B cell (primary cell): ENCODE measurements around the gene ALKBH3.

Experiments
- EZH2 ChIP-seq: IDR thresholded peaks from 2 replicates; pipeline ENCODE4 v1.6.1; 2012; ENCODE audit warnings: borderline replicate concordance, low read depth, mild to moderate bottlenecking, moderate library complexity, low read length; ENCODE audit not compliant: insufficient read depth, poor library complexity, severe bottlenecking
- TF ChIP-seq, protein P1 (sequence below): fragments of 200-600 bp; IDR thresholded peaks from one replicate; pipeline ENCODE4 v1.8.0; 2022; ENCODE audit warnings: antibody characterized with exemption, mild to moderate bottlenecking

DNA sequence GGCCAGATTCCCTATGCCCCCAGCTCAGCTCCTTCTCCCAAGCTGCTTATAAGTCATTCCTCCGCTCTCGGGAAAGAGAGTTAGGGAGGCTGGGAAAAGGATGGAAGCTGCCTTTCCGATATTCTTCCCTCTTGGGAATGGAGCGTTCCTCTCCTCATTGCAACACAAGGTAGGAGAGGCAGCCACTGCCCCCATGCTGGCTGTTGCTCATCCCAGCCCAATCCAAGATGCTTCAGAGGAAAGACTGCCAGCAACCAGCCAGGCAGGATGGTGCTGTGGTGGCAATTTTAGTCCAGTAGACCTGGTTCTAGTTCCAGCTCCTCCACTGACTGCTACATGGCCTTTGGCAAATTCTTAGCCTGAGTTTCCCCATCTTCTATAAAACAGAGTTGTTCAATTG is 48.1 kb downstream of the ALKBH3 start:
- TF ChIP-seq, protein P1, sequence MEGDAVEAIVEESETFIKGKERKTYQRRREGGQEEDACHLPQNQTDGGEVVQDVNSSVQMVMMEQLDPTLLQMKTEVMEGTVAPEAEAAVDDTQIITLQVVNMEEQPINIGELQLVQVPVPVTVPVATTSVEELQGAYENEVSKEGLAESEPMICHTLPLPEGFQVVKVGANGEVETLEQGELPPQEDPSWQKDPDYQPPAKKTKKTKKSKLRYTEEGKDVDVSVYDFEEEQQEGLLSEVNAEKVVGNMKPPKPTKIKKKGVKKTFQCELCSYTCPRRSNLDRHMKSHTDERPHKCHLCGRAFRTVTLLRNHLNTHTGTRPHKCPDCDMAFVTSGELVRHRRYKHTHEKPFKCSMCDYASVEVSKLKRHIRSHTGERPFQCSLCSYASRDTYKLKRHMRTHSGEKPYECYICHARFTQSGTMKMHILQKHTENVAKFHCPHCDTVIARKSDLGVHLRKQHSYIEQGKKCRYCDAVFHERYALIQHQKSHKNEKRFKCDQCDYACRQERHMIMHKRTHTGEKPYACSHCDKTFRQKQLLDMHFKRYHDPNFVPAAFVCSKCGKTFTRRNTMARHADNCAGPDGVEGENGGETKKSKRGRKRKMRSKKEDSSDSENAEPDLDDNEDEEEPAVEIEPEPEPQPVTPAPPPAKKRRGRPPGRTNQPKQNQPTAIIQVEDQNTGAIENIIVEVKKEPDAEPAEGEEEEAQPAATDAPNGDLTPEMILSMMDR = no peak
- TF ChIP-seq EZH2 = no peak
